NCI-H226 (cell line): ENCODE data around the gene TMEM256.
"Not testable (repeated sequence)": the region's sequence is repeated elsewhere in the genome, so short reads cannot be mapped to it uniquely, and the experiment has no call there.

ENCODE experiments used
- DNase-seq: peaks from one replicate; pipeline ENCODE4 v3.0.0-alpha.2; 2015

The TMEM256 gene

GRCh38 chr17:7383371-7383741, 20.5 kb downstream of the TMEM256 start:
- no peak for DNase-seq

GRCh38 chr17:7382901-7383300, 21.0 kb downstream of the TMEM256 start:
- DNase-seq: no peak

- DNase-seq: no peak
Measured at GRCh38 chr17:7380855-7381683, 22.8 kb downstream of the TMEM256 start, which contains the start of gene TNK1. TSS of gene TNK1 (plus strand) at chr17:7381089. CDS start at chr17:7382927, 1,838 bp downstream.

DNA sequence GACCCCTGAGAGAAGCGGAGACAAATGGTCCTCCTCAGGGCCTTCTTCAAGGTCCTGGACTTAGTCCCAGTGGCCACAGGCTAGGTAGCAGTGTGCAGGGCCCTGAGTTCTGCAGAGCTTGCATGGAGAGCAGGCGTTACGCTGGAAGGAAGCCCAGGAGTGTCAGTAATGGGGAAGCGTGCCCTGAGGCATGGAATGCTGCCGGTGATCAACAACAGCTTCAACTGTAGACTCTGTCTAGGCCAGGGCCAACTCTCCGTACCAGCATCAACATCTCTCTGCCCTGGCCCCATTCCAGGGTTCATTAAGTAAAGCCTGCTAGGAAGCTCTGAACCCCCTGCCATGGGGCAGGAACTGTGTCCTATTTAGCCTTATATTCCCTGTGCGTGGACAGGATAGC, 23.6 kb downstream of the TMEM256 start:
- peak; percentile 59 for DNase-seq

DNA sequence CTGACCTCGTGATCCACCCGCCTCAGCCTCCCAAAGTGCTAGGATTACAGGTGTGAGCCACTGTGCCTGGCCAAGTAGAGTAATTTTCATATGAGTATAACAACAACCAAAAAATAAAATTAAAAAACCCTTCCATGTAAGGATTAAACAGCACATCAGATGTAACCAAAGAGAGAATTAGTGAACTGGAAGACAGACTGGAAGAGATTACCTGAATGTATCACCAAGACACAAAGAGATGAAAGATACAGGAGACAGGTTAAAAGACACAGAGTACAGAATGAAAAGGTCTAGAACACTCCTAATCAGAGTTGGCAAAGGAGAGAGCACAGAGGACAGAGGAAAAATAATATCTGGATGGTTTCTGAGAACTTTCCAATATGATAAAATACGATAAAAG, 24.8 kb downstream of the TMEM256 start:
- no peak for DNase-seq

- DNase-seq: no peak
Measured at GRCh38 chr17:7374353-7374752, 29.5 kb downstream of the TMEM256 start.

DNA sequence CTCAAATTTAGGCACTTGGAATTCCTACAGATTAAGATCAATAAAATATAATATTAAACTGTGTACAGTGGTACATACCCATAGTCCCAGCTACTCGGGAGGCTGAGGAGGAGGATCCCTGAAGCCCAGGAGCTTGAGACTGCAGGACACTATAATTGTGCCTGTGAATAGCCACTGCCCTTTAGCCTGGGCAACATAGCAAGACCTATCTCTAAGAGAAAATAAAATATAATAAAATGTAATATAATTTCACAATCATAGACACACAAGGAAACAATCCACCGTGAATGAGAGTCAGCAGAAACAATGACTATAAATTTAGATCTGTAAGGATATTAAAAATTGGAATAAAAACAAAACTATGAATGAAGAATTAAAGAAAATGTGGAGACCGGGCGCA, 33.0 kb downstream of the TMEM256 start:
- DNase-seq: no peak

DNA sequence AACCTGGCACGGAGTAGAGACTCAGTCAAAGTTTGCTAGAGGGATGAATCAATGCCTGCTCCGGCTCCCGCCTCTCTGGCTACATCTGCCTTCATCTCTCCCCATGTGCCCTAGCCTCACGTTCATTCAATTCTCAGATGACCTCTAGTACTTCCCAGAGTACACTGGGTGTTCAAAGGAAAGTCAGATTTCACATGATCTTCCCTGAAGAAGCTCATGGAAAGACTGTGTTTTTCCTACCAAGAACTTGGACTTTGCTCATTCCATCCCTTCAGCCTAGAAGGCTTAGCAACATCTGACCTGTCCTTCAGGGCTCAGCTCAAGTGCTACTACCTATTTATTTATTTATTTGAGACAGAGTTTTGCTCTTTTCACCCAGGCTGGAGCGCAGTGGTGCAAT, 34.1 kb downstream of the TMEM256 start:
- no peak for DNase-seq

DNA sequence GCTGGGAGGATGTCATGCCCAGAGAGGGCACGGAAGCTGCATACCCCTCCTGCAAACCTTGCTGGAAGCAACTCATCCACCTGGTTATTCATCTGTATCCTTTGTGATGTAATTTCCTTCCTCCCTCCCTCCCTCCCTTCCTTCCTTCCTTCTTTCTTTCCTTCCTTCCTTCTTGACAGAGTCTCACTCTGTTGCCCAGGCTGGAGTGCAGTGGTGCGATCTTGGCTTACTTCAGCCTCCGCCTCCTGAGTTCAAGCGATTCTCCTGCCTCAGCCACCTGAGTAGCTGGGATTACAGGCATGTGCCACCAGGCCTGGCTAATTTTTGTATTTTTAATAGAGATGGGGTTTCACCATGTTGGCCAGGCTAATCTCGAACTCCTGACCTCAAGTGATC, 35.3 kb downstream of the TMEM256 start:
- DNase-seq: not testable (repeated sequence)

DNA sequence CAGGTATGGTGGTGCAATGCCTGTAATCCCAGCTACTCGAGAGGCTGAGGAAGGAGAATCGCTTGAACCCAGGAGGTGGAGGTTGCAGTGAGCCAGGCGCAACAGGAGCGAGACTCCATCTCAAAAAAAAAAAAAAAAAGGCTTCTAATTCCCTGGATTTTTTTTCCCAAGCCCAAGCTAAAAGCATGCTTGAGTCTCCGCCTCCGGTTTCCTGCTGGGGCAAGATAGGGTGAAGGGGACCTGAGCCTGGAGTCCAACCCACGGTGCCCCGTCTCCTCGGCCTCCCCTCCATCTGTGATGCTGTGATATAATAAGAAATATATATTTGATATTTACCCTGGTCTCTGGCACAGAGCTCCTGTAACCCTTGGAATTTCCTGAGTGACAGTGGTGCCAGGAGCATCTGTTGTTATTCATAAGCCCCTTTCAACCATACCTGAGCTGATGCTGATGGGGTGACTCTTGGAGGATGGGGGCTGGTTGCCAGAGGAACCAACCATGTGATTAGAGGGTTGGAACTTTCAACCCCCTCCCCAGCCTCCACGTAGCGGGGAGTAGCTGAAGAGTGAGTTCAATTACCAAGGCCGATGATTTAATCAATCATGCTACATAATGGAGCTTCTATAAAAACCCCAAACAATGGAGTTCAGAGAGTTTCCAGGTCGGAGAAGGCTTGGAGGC, 35.8 kb downstream of the TMEM256 start:
- no peak for DNase-seq

DNA sequence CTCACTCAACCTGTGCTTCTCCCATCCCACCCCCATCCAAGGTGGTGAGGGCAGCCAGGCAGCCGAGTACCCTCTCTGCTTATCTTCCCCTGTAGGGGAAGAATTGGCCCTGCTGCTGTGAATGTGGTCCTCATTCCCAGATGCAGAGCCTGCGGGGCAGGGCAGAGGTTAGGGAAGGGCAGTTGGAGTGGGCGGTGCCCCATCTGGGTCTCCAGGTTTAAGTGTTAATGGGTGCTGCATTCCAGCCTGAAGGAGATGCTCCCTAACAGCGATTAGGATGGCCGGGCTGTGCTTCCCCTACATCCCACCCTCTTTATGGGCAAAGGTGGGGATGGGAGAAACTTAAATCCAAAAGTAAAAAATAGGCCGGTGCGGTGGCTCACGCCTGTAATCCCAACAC, 36.8 kb downstream of the TMEM256 start:
- no peak for DNase-seq

GRCh38 chr17:7365963-7366362, 37.9 kb downstream of the TMEM256 start:
- not testable (repeated sequence) for DNase-seq

- DNase-seq: peak; percentile 79
Measured at GRCh38 chr17:7363311-7363710, 40.6 kb downstream of the TMEM256 start.

DNA sequence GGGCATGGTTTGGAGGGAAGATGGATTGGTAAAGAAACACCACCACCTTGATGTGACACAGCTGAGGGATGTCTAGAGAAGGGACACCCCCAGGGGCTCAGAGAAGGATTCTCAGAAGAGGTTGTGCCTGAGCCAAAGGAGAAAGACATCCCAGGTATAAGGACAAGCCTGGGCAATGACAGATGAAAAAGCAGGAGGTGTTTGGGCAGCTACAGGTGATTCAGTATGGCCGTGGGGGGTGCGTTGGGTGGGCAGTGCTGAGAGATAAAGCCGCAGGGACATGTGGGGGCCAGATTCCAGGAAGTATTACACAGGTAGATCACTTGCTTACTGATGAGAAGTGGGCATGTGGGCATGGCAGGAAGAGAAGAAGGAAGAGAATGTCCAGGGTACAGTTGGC, 42.0 kb downstream of the TMEM256 start:
- DNase-seq: no peak

DNA sequence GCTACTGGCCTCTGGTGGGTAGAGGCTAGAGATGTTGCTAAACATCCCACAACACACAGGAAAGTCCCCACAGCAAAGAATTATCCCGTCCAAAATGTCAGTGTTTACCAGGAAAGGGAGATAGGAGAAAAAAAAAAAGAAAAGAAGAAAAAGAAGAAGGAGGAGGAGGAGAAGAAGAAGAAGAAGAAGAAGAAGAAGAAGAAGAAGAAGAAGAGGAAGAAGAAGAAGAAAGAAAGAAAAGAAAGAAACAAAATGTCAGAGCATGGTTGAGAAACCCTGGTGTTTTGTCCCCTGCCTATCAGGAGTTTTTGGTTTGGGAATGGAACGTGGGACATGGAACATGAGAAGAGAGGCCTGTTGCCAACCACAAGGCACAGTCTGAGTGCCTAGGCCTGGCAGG, 46.5 kb downstream of the TMEM256 start:
- DNase-seq: no peak

DNA sequence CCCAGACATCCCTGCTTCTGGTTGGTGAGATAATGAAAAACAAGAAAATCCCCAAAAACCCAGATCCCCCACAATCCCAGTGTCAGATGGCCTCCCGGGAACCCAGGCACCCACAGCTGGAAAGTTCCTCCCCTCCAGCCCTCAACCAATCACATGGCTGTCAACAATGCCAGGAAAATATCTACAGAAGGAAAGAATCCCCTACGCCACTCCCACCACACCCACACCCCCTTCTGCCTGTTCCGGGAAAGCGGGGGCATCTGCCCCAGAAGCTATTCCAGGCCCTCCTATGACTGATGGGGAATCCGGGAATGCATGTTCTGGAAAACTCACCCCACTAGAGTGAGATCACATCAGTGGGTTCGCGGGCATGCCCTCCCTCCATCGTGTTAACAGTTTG, 47.1 kb downstream of the TMEM256 start:
- DNase-seq: no peak

DNA sequence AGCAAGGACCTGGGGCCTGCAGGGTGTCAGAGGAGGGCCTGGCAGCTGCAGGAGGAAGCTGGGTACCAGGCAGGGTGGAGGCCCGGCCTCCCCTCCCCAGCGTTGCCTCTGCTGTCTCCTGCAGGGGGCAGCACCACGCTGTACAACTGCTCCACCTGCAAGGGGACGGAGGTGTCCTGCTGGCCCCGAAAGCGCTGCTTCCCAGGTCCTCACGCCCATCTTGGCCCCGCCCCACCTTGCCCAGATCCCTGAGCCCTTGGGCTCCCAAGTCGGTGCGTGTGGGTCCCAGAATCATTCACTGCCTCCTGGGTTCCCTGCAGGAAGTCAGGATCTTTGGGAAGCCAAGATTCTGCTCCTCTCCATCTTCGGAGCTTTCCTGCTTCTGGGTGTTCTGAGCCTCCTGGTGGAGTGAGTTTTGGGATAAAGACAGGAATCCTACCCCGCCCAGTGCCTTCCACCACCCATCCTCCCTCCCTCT, 47.8 kb downstream of the TMEM256 start:
- DNase-seq: peak; percentile 69

DNA sequence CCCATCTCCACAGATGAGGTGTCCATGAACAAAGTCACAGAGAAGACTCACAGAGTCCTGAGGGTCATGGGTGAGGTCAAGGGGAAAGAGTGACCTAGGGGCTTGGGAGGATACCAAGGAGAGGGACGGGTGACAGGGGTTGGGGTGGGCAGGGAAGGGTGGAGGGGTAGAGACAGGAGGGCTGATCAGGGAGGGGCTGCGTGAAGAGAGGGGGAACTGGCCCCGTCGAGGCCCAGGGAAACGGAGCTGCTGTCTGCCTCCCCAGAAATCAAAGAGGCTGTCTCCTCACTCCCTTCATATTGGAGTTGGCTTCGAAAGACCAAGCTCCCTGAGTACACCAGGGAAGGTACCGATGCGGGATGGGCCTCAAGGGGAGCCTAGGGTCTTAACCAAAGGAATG, 48.3 kb downstream of the TMEM256 start:
- no peak for DNase-seq

- DNase-seq: peak; percentile 22
Measured at GRCh38 chr17:7355053-7355452, 48.8 kb downstream of the TMEM256 start, which contains the start of gene TMEM95. TSS of gene TMEM95 (plus strand) at chr17:7355156. CDS start at chr17:7355205, 49 bp downstream.

- DNase-seq: peak; percentile 37
Measured at GRCh38 chr17:7354262-7354843, 49.5 kb downstream of the TMEM256 start.
